HG03439 (cell line): ENCODE measurements around the gene SPANXA2.
"Not testable (repeated sequence)": the region's sequence is repeated elsewhere in the genome, so short reads cannot be mapped to it uniquely, and the experiment has no call there.

ENCODE experiments used
- ATAC-seq: cut with Tn5 transposase; IDR thresholded peaks from one replicate; pipeline ENCODE4 v1.9.1; 2021; ENCODE audit warnings: mild to moderate bottlenecking, moderate library complexity; ENCODE audit not compliant: unreplicated experiment

SPANXA2 gene

GRCh38 chrX:141589408-141589807 lies at the start of gene SPANXA2:
Gene SPANXA2, plus strand, starts transcription at chrX:141589708. Its CDS starts 60 bp downstream, at chrX:141589768.
- not testable (repeated sequence) for ATAC-seq

GRCh38 chrX:141542551-141542950 lies 47.0 kb upstream of the SPANXA2 start:
- ATAC-seq, result not testable (repeated sequence)

- ATAC-seq, result not testable (repeated sequence)
Observed at GRCh38 chrX:141584638-141585037, 4.9 kb upstream of the SPANXA2 start, which contains the start of gene SPANXA1. Gene SPANXA1, minus strand, starts transcription at chrX:141584738. Its CDS starts 60 bp downstream, at chrX:141584678.

GRCh38 chrX:141609111-141609510 lies 19.6 kb downstream of the SPANXA2 start:
- ATAC-seq, result no peak

- no peak for ATAC-seq
Observed at GRCh38 chrX:141619336-141619735, 29.8 kb downstream of the SPANXA2 start.

GRCh38 chrX:141632124-141632523 lies 42.6 kb downstream of the SPANXA2 start:
- no peak for ATAC-seq

GRCh38 chrX:141638550-141638949 lies 49.0 kb downstream of the SPANXA2 start:
- no peak for ATAC-seq
